DMS153 (cell line): ENCODE measurements around the gene PEPD.

Experiments used
- DNase-seq: peaks from one replicate; lab custom pipeline; 2025; lab: John Stamatoyannopoulos, UW

The PEPD gene

DNA sequence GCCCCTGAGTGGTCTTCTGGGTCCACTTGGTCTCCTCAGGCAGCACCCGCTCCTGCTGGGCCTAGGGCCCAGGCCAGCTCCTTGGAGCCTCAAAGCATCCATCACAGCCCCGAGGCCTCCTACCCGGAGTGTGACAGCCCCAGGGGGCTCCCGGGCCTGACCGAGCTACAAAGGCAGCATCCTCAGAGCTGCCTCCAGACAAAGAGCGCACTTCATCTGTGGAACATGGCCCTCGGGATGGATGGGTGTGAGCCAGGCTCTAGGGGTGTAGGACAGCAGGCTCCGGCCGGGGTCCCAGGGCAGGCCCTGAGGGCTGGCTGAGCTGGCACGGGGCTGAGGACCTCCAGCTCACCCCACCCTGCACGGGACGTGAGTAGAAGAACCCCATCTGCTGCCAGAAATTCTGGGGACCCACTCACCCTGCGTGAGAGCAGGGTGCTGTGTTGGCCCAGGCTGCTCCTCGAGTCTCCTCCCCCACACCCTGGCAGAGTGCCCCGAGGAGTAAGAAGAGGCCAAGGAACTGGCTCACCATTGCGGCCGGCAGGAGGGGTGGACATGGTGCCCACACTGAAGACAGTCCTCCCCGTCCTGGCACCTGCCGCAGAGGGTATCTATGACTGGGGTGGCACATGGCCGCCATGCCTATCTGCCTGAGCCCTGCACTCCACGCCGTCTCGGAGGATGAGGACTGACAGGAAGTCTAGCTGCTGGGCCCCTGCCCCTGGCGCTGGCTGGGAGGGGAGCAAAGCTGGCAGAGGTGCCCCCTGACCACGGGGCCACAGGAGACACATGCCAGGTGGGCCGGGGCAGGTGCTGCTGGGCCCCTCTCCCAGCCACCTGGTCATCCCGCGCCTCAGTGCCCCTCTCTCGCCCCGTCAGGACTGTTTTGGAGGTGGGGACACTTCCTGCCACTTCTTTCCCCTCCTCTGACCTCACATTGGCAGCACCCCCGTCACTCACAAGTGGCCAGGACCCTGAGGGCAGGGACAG, 125.7 kb downstream of the PEPD start:
- no peak for DNase-seq

DNA sequence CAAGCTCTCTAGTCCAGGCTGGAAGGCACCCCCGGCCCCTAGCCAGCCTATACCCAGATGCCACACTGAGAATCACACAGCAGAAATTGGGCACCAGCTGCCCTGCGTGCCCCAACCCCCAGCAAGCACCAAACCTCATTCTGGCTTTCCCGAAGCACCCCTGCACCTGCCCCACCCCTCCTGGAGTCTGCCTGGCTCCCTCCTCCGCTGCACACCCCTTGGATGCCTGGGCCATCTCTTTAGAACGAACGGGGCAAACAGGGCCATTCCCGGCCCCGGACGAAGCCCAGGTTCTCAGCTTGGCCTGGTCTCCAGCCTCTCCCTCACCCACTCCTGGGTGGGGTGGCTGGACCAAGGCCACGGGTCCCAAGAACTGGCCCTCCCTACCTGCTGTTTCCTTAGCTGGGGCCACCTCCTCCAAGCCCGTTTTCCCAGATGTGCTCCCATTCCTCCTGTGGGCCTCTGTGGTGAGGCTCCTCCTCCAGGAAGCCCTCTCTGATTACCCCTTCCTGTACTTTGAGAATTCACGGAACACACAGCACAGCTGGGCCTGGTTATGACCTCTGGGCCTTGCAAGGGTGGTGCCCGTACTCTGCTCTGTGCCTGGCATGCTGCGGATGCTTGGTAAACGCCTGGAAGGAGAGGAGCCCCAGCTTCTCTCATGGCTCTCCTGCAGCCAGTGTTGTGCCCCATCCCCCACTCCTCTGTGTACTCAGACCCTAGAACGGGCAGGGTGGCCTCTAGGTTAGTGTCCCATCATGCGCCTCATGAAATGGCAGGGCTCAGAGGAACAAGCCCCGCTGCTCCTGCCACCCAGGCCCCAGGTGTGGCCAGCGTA, 126.6 kb downstream of the PEPD start:
- no peak for DNase-seq

- no peak for DNase-seq
Measured at GRCh38 chr19:33394006-33394722, 127.4 kb downstream of the PEPD start.

GRCh38 chr19:33393286-33394005, 128.1 kb downstream of the PEPD start:
- DNase-seq = no peak

- DNase-seq = no peak
Measured at GRCh38 chr19:33392341-33393285, 129.0 kb downstream of the PEPD start.

- DNase-seq = no peak
Measured at GRCh38 chr19:33391631-33392249, 129.9 kb downstream of the PEPD start.

GRCh38 chr19:33390908-33391630, 130.5 kb downstream of the PEPD start:
- no peak for DNase-seq

GRCh38 chr19:33390101-33390907, 131.3 kb downstream of the PEPD start:
- no peak for DNase-seq

DNA sequence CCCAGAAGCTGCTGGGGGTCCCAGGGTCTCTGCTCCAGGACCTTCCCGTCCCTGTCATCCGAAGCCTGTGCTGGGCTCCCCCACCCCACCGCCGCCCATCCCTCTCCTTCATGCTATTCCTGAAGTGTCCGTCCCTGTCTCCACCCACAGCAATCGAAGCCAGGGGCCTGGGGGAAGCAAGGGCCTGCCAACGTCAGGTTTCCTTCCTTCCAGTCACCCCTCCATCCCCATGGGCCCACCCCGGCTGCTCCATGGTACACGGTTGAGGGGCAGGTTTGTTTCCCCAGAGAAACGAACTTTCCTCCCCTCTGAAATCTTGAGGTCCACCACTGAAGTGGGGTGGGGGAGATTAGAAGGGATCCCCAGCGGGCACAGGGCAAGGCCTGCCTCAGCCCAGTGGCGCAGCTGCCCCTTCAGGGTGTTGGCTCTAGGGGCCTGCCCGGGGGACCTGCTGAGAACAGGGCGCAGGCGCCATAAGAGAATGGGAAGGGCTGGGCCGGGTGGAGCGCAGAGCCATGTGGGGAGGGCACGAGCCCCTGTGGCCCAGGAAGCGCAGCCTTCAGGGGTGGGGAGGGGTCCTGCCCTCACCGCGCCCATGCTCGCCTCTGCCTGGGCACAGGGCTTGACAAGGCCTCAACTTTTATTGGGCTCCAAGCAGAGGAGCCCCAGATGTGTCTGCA, 132.0 kb downstream of the PEPD start:
- no peak for DNase-seq

- no peak for DNase-seq
Measured at GRCh38 chr19:33388725-33389420, 132.7 kb downstream of the PEPD start.

DNA sequence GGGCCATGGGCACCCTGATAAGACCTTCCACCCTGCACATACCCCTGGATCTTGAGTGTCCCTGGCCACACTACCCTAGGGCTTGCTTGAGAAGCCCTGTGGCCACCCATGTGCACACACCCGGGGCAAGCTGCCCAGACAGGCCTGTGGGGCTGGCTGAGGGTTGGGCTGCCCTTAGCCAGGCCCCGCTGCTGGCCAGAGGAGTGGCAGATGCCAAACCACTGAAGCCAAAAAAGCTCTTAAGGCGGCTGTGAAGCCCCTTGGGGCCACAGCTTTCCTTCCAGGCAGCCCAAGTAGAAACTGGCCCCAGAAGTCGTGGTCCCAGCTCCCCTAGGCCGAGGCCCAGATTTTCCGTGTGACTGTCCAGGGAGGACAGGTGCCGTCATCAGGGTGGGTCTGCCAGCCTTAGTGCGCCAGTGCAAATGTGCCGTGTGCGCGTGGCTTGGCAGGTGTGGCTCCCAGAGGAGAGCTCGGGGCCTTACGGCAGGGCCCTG, 133.3 kb downstream of the PEPD start:
- DNase-seq = no peak

DNA sequence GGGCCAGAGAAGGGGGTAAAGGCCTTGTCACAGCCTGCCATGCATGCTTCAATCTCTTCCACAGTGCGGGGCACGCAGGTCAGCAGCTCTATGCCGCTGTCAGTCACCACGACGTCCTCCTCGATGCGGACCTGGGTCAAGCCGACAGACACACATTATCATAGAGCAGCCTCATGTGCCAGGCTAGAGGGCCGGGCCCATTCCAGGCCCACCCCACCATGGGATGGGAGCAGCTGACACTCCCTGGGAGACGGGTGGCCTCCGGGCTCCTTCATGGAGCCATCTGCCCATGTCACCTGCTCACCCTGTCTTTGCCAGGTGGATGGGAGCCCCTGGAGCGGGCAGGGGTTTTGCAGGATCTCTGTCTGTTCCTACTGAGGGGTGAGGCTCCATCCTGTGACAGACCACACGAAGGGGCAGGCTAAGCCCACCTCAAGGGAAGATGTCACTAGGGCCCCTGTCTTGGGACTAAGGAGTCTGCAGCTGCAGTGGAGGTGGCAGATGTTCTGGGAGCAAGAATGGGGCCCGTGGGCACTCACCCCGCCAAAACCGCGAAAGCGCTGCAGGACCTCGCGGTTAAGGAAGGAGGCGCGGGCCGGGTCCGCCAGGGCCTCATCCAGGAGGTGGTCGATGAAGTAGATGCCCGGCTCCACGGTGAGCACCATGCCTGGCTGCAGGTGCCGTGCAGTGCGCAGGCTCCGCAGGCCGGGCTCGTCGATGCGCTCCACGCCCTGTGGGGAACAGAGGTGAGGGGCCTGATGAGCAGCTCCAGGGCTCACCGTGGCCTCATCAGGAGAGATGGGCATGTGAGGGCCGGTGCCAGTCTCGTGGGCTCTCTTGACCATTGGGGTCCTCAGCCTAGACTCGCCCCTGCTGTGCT, 134.0 kb downstream of the PEPD start:
- DNase-seq = no peak

- DNase-seq = no peak
Measured at GRCh38 chr19:33386361-33386858, 135.2 kb downstream of the PEPD start.

- DNase-seq = no peak
Measured at GRCh38 chr19:33385956-33386355, 135.6 kb downstream of the PEPD start.

- no peak for DNase-seq
Measured at GRCh38 chr19:33384983-33385382, 136.6 kb downstream of the PEPD start.
